GM18499 (cell line): ENCODE data around the gene CC2D1A.
"Not testable (repeated sequence)": the region's sequence is repeated elsewhere in the genome, so short reads cannot be mapped to it uniquely, and the experiment has no call there.

Source experiments
- ATAC-seq: cut with Tn5 transposase; IDR thresholded peaks from one replicate; pipeline ENCODE4 v1.9.1; 2021; ENCODE audit warnings: moderate number of reproducible peaks; ENCODE audit not compliant: insufficient read depth, unreplicated experiment

The CC2D1A gene

DNA sequence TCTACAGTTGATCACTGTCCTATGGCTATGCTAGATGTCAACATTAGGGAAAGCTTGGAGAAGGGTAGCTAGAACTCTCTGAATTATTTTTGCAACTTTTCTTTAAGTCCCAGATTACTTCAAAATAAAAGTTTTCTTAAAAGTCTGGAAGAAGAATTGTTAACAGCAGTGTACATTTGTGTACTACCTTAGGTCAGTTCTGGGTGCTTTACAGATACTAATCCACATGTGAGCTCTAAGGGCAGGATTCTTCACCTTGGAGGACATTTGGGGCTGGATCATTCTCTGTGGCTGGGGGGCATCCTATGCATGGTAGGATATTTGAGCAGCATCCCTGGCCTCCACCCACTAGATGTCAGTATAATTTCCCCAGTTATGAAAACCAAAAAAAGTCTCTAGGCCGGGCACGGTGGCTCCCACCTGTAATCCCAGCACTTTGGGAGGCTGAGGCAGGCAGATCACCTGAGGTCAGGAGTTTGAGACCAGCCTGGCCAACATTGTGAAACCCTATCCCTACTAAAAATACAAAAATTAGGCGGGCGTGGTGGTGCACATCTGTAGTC, 2.9 kb upstream of the CC2D1A start:
- ATAC-seq = no peak

DNA sequence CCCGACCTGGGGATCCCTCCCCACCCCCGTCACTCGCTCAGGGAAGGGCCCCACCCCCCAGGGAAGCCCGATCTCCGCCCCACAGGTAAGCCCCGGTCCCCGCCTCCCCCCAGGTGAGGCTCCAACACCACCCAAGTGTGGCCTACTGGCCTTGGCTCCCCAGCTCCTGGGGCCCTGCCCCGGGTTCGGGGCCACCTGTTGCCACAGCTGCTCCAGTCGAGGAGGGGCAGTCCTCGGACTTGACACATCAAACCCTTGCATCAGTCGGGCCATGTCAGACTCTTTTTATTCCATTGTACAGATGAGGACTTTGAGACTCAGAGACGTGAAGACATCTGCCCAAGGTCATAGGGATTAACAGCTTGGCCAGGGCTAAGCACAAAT, 512 bp downstream of the CC2D1A start:
- ATAC-seq = no peak

DNA sequence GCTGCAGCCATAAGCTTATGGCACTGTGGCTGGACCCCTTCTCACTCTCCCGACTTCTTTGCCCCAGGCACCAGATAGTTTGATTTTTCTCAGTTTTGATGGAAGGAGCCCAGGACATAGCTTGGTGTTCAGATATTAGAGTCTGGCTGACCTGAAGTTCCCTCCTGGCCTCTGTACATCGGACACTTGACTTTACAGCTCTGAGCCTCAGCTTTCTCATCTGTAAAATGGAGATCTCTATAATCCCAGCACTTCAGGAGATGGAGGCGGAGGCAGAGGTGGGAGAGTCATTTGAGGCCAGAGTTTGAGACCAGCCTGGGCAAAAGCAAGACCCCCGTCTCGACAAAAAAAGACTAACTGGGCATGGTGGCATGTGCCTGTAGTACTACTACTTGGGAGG, 909 bp downstream of the CC2D1A start:
- no peak for ATAC-seq

DNA sequence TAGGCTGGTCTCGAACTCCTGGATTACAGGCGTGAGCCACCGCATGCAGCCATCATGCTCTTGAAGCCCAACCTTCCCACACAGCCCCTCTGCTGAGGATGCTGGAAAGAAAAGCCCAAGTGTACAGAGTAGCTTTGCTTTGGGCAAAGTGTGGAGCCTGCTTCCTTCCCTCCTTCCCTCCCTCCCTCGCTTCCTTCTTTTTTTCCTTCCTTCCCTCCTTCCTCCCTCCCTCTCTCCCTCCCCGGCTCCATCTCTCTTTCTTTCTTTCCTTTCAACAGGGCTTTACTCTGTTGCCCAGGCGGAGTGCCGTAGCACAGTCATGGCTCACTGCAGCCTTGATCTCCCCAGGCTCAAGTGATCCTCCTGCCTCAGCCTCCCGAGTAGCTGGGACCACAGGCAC, 2.7 kb downstream of the CC2D1A start:
- ATAC-seq = no peak

DNA sequence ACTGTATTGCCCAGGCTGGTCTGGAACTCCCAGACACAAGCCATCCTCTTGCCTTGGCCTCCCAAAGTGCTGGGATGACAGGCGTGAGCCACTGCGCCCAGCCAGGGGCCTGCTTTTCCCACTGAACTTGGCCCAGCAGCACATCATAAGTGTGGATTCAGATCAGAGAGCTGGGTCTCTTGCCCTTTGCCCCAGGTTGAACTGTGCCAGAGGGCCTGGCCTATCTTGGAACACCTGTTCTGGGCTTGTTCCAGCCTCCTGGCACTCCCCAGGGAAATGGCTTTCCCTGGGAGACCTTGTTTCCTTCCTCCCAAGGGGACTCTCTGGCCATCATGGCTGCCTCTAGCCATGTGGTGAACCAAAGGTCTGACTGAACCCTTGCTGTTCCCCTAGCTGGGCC, 3.4 kb downstream of the CC2D1A start:
- no peak for ATAC-seq

DNA sequence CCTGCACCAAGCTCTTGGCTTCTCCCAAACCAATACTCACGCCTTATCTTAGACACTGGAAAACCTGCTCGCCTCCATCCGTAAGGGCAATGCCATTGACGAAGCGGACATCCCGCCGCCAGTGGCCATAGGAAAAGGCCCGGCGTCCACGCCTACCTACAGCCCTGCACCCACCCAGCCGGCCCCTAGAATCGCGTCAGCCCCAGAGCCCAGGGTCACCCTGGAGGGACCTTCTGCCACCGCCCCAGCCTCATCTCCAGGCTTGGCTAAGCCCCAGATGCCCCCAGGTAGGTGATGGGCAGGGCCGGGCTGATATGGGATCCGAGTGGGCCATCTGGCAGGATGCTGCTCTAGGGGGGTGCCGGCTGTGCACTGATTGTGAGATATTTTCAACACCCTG, 7.4 kb downstream of the CC2D1A start:
- ATAC-seq = no peak

DNA sequence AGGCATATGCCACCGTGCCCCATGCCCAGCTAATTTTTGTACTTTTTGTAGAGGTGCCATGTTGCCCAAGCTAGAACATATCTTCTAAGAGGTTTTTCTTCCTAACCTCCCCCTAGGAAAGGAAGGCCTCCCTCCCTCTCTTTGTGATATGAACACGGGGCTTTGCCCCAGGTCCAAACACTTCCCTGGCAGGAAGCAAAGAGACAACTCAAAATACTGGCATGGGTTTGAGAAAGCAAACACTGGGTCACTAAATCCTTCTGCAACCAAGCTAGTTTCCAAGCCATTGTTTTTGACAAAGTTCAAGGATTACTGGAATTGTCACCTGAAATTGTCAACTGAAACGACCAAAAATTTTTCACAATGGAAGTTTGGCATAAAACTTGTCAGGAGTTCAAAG, 8.8 kb downstream of the CC2D1A start:
- no peak for ATAC-seq

DNA sequence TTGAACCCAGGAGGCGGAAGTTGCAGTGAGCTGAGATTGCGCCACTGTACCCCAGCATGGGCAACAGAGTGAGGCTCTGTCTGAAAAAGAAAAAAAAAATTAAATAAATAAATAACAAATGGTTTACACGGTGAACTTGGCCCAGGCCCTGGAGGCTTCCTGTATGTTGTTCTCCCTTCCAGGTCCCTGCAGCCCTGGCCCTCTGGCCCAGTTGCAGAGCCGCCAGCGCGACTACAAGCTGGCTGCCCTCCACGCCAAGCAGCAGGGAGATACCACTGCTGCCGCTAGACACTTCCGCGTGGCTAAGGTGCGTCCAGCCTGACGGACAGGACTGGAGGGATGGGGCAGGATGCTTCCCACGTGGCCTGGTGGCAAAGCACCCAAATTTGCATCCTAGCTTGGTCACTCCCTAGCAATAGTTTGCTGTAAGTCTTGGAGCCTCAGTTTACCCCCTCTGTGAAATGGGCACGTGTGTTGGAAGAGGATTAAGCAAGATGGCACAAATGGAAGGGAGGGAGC, 11.9 kb downstream of the CC2D1A start:
- ATAC-seq = no peak

DNA sequence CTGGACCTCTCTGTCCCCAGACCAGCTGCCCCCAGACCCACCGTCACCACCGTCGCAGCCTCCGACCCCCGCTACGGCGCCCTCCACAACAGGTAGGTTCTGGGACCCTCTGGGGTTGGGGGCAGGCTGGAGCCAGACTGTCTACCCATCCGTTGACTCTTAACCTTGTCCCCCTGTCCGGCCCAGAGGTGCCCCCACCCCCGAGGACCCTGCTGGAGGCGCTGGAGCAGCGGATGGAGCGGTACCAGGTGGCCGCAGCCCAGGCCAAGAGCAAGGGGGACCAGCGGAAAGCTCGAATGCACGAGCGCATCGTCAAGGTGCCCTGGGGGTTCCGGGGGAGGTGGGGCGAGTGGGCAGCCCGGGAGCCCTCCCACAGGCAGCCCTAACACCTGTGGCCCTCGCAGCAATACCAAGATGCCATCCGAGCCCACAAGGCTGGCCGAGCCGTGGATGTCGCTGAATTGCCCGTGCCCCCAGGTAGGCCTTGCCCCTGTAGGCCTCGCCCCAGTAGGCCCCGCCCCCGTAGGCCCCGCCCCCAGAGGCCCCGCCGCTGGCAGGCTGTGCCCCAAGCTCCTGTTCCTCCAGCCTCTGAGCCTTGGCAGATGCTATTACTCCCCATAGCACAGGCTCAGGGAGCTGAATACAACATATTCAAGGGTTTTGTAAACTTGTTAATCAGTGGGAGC, 12.9 kb downstream of the CC2D1A start:
- ATAC-seq = no peak

DNA sequence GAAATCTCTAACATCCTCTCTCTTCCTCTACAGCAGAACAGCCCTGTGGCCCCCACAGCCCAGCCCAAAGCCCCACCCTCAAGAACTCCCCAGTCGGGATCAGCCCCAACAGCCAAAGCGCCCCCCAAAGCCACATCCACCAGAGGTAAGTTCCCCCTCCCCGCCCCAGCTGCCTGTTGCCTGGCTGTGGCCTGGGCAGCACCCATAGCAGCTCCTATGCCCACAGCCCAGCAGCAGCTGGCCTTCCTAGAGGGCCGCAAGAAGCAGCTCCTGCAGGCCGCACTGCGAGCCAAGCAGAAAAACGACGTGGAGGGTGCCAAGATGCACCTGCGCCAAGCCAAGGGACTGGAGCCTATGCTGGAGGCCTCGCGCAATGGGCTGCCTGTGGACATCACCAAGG, 14.5 kb downstream of the CC2D1A start:
- no peak for ATAC-seq

DNA sequence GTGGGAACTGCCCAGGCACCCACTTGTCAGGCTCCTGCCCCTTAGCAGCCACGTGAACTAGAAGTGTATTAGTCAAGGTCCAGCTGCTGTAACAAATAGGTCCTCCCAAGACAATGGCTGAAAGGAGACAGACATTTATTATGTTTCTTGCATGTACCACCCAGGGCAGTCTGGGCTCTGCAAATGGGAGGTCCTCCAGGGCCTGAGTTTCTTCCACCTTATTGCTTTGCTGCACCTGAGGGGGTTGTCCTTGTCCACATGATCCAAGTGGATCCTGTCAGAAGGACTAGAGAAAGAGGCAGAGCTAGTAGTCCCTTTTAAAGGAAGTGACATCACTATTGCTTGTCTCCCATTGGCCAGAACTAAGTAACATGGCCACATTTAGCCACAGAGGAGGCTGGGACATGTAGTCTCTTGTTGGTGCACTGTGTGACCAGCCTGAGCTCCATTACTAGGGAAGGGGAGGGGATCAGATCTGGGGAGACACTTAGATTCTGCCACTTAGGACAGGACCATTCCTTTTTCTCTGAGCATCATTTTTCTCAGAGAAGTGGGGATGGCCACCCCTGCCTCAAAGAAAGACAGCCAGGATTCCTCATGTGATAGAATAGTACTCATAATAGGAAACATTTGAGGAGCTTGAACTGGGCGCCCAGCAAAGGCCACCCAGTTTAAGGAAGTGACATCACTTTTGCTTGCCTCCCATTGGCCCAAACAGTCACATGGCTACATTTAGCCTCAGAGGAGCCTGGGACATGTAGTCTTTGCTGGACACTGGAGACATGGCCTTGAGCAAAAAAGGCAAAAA, 15.1 kb downstream of the CC2D1A start:
- ATAC-seq = no peak

DNA sequence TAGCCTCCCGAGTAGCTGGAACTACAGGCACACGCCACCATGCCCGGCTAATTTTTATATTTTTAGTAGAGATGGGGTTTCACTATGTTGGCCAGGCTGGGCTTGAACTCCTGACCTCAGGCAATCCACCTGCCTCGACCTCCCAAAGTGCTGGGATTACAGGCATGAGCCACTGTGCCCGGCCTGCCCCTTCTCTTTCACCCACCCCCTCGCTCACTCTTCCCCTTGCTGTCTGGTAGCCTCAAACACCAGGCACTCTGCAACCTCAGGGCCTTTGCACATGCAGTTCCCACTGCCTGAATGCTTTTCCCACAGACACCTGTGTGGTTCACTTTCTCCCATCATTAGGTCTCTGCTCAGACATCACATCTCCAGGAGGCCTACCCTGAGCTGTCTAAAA, 16.1 kb downstream of the CC2D1A start:
- ATAC-seq = not testable (repeated sequence)

DNA sequence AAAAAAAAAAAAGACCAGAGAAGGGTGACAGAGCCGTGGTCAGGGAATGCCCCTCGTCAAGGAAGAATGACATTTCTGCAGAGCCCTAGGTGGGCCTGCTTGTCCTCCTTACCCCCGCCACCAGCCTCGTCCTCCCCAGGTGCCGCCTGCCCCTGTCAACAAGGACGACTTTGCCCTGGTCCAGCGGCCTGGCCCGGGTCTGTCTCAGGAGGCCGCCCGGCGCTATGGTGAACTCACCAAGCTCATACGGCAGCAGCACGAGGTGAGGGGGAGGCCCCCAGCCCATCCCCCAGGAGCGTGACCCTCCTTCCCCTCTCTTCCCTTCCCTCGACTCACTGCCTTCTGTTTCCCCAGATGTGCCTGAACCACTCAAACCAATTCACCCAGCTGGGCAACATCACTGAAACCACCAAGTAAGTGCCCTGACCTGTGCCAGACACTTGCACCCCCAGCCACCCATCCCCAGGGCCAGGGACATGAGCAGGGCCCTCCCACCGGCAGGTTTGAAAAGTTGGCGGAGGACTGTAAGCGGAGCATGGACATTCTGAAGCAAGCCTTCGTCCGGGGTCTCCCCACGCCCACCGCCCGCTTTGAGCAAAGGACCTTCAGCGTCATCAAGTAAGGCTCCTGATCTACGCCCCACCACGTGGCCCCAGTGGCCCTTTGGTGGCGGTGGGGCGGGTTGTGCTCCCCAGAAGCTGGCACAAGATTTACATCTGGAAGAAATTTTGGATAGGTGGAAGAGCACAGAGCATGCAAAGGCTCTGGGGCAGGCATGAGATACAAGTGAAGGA, 17.4 kb downstream of the CC2D1A start:
- ATAC-seq = no peak

DNA sequence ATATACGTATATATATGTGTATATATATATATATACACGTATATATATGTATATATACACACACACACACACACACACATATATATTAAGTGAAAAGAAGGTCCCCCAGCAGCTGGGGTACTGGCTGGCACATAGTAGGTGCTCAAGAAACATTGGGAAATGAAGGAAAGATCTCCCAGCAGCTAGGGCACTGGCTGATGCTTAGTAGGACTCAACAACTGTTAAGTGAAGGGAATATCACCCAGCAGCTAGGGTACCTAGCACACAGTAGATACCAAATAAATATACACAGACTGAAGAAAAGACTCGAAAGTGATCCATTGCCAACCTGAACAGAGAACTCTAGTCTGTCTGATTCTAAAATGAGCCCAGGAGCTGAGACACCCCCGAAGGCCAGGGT, 20.0 kb downstream of the CC2D1A start:
- no peak for ATAC-seq

DNA sequence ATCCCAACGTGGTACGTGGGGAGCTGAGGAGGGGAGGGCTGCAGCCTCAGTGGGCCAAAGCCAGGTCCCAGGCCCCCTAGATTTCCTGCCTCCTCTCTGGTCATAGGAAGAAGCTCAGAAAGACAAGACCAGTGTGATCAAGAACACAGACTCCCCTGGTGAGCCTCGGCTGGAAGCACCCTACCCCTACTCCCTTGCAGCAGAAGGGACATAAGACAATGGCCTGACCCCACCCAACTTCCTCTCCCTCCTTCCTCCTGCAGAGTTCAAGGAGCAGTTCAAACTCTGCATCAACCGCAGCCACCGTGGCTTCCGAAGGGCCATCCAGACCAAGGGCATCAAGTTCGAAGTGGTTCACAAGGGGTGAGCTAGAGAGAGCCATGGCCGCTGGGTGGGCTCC, 20.7 kb downstream of the CC2D1A start:
- ATAC-seq = no peak

DNA sequence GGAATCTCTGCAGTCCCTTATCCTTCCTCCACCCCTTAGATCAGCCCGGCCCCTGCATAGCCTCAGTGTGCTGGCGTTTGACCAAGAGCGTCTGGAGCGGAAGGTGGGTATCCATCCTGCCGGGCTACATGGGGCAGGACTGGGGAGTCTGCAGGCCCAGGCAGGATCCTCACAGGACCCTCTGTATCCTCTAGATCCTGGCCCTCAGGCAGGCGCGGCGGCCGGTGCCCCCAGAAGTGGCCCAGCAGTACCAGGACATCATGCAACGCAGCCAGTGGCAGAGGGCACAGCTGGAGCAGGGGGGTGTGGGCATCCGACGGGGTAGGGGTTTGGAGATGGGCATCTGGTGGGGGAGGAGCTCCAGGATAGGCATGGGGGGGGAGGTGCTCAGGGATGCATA, 23.3 kb downstream of the CC2D1A start:
- ATAC-seq = no peak

DNA sequence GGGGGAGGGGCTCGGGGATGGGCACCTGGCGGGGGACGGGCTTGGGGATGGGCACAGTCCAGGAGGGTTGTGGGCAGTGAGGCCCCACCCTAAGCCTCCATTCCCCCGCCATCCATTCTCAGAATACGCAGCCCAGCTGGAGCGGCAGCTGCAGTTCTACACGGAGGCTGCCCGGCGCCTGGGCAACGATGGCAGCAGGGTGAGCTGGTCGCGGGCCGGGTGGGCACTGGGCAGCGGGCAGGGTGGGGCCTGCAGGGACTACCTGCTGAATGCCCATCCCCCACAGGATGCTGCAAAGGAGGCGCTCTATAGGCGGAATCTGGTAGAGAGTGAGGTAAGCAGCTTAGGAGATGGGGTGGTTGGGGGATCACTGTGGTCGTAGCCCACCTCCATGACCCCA, 24.0 kb downstream of the CC2D1A start:
- no peak for ATAC-seq

DNA sequence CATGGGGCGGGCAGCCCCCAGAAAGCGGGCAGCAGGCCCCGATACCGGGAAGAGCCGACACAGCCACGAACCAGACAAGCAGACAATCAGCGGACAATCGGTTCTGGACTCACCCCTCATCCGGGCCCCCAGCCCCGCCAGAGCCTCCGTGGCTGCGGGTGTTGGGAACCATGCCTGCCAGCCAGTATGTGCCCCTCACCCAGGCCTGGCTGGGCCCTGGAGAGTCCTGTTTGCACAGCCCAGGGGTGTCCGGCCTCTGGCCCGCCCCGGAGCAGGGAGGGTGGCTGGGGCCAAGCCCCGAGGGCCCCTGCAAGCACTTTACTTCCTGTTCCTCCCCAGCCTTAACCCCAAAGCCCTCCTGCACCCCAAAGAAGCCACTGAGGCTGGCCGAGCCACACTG, 24.4 kb downstream of the CC2D1A start:
- ATAC-seq = no peak

DNA sequence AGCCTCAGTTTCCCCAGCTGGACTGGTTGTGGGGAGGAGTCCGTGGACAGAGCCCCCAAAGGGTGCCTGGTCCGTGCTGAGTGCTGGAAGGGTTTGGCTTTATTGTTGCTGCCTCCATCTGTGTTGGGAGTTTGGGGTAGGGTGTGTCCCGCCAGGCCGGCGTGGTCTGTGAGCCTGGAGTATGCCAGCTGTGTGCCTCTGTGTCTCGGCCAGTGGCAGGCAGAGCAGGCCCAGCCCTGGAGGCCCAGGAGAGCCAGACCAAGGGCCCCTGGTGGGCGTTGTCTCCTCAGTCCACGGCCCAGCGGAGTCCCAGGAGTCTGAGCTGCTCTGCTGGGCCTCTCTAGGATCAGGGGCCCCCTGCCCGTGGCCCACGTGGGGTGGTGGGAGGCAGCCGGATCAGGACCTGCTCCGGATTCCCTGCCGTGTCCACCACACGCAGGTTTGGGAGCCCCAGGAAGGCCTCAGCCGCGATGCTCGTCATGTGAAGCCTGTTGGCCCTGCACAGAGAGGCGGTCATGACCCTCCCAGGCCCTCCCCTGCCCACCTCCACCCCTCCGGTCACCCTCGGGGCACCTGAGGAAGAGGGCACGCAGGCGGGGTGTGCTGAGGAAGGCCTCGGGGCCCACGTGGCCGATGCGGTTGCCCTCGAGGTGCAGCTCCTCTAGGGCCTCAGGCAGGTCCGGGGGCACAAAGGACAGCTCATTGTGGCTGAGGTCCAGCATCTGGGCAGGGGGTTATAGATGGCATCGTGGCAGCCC, 25.6 kb downstream of the CC2D1A start:
- ATAC-seq = no peak

DNA sequence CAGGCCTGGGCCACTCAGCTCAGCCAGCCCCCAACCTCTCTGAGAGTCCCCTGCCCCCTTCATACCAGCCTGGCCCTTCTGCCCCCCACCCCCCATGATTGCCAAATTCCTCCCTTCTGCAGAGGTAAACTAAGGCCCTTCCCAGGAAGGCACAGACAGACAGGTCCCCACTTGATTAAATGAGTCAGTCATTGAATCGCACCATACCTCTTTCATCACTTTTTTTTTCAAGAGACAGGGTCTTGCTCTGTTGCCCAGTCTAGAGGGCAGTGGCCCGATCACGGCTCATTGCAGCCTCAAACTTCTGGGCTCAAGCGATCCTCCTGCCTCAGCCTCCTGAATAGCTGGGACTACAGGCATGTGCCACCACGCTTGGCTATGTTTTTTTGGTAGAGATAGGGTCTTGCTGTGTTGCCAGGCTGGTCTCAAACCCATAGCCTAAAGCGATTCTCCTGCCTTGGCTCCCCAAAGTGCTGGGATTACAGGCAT, 26.2 kb downstream of the CC2D1A start:
- ATAC-seq = no peak
